ENCODE data around the gene AQP10. TPM values are rescaled to one million over a fixed set of nuclear protein-coding genes. Genes with fewer than 3 reads are reported as not detected.

Gene AQP10
- total RNA-seq, 1 donor from 2014 or later = not detected

GRCh38 chr1:154329152-154329521, 8.2 kb downstream of the AQP10 start:
- TF ChIP-seq CTCF (IDR thresholded peaks at IDR 0.05) = peak in 2 of 3 experiments; percentile 8 to 34
- peaks cover 31 to 47% of the 10 kb centered on the region in 2 donors for H3K36me3 ChIP-seq
- intact Hi-C loops (cut with DNase I) = loop anchor here (5.0 kb wide), 1 partner anchor 673 kb away; the partner anchor contains the start of gene ZBTB7B
- H3K27ac ChIP-seq = peak overlapping the region; percentile 69 to 95
- no peaks in the 10 kb centered on the region for H3K27me3 ChIP-seq
- H3K4me3 ChIP-seq = peak overlapping the region; percentile 73 to 75
- H3K9me3 ChIP-seq = no peaks in the 10 kb centered on the region
- DNase-seq (ENCODE audit: low spot score in 2 of 2) = no peak
- peaks cover 12 to 24% of the 10 kb centered on the region in 2 donors for H3K4me1 ChIP-seq

GRCh38 chr1:154329551-154330131, 8.7 kb downstream of the AQP10 start:
- no peaks in the 10 kb centered on the region for H3K9me3 ChIP-seq
- no peak for TF ChIP-seq CTCF (IDR thresholded peaks at IDR 0.05)
- intact Hi-C loops (cut with DNase I) = loop anchor here (5.0 kb wide), 1 partner anchor 673 kb away; the partner anchor contains the start of gene ZBTB7B
- no peak for DNase-seq (ENCODE audit: low spot score in 2 of 2)
- H3K27me3 ChIP-seq = no peaks in the 10 kb centered on the region
- peak overlapping the region in 1 of 2 donors; percentile 73 for H3K4me3 ChIP-seq
- H3K4me1 ChIP-seq = peaks cover 12 to 24% of the 10 kb centered on the region in 2 donors
- H3K36me3 ChIP-seq = peaks cover 36 to 49% of the 10 kb centered on the region in 2 donors
- H3K27ac ChIP-seq = peak overlapping the region; percentile 69 to 95

GRCh38 chr1:154330669-154331068, 9.8 kb downstream of the AQP10 start:
- Histone ChIP-seq H3K27me3 (no peaks in the 10 kb centered on the region), H3K36me3 (peaks cover 40 to 54% of the 10 kb centered on the region in 2 donors), H3K4me3 (no peak overlapping the region), H3K9me3 (no peaks in the 10 kb centered on the region), H3K4me1 (peaks cover 12 to 24% of the 10 kb centered on the region in 2 donors), H3K27ac (no peak overlapping the region)
- intact Hi-C loops (cut with DNase I) = no loop called here
- no peak for TF ChIP-seq CTCF (IDR thresholded peaks at IDR 0.05)
- no peak for DNase-seq (ENCODE audit: low spot score in 2 of 2)

GRCh38 chr1:154334079-154335024, 13.5 kb downstream of the AQP10 start:
- no peaks in the 10 kb centered on the region for H3K27me3 ChIP-seq
- TF ChIP-seq CTCF (IDR thresholded peaks at IDR 0.05) = no peak
- peaks cover 0 to 3% of the 10 kb centered on the region in 2 donors for H3K4me1 ChIP-seq
- peaks cover 74 to 85% of the 10 kb centered on the region in 2 donors for H3K36me3 ChIP-seq
- intact Hi-C loops (cut with DNase I) = loop anchor here (1.0 to 2.0 kb wide), 2 partner anchors 10 to 62 kb away; partner anchors contain the start of gene HAX1
- H3K27ac ChIP-seq = peak overlapping the region; percentile 37 to 56
- no peak for DNase-seq (ENCODE audit: low spot score in 2 of 2)
- H3K9me3 ChIP-seq = no peaks in the 10 kb centered on the region
- no peak overlapping the region for H3K4me3 ChIP-seq

- Histone ChIP-seq H3K4me1 (no peaks in the 10 kb centered on the region), H3K36me3 (peaks cover 83 to 86% of the 10 kb centered on the region in 2 donors), H3K27me3 (no peaks in the 10 kb centered on the region), H3K4me3 (no peak overlapping the region), H3K9me3 (no peaks in the 10 kb centered on the region), H3K27ac (peak overlapping the region; percentile 37 to 56)
- TF ChIP-seq CTCF (IDR thresholded peaks at IDR 0.05) = peak; percentile 71 to 90 (median 82)
- intact Hi-C loops (cut with DNase I) = loop anchor here (1.0 to 2.0 kb wide), 2 partner anchors 11 to 62 kb away; partner anchors contain the start of gene HAX1
- DNase-seq (ENCODE audit: low spot score in 2 of 2) = peak; percentile 58 to 93
Measured at GRCh38 chr1:154335025-154335714, 14.3 kb downstream of the AQP10 start.
